HepG2 (cell line): ENCODE data around the gene FSD1.

ENCODE experiments used
- CTCF ChIP-seq: sonication (generic); formaldehyde crosslinking; IDR thresholded peaks from 2 replicates; pipeline ENCODE4 v1.5.0; 2020; ENCODE audit warnings: mild to moderate bottlenecking, missing genetic modification reagents, moderate library complexity
- POLR2A ChIP-seq, 2 experiments: IDR thresholded peaks; 2 replicates each; pipeline ENCODE4 v1.6.1; 2011; ENCODE audit warnings: low read depth in 2 of 2, low read length in 2 of 2, mild to moderate bottlenecking in 1 of 2, moderate library complexity in 1 of 2; ENCODE audit not compliant: insufficient read depth in 1 of 2
- POLR2AphosphoS5 ChIP-seq: IDR thresholded peaks from 2 replicates; pipeline ENCODE4 v1.6.1; 2012; ENCODE audit warnings: low read depth, low read length
- ZNF609 ChIP-seq: sonication (generic); formaldehyde crosslinking; IDR thresholded peaks from 2 replicates; pipeline ENCODE4 v1.4.0; 2020; ENCODE audit warnings: mild to moderate bottlenecking, missing genetic modification reagents, borderline replicate concordance
- TF ChIP-seq, protein P1 (sequence below): sonication (generic); formaldehyde crosslinking; IDR thresholded peaks from 2 replicates; pipeline ENCODE4 v1.5.0; 2020; ENCODE audit warnings: mild to moderate bottlenecking, missing genetic modification reagents, borderline replicate concordance

DNA sequence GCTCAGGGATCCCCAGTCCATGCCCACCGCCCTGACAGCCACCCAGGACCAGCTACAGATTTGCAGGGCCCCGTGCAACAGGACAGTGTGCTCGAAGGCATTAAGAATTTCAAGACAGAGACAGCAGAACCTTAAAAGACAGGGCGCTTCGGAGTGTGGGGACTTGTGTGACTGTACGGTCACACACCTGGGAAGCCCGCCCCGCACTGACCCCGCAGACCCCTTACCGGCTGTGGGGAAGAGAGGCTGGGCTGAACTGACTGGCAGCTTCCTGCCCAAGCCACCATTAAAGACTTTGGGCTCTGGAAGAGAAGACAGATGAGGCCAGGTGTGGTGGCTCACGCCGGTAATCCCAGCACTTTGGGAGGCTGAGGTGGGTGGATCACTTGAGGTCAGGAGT is 19.8 kb downstream of the FSD1 start:
- TF ChIP-seq, protein P1, sequence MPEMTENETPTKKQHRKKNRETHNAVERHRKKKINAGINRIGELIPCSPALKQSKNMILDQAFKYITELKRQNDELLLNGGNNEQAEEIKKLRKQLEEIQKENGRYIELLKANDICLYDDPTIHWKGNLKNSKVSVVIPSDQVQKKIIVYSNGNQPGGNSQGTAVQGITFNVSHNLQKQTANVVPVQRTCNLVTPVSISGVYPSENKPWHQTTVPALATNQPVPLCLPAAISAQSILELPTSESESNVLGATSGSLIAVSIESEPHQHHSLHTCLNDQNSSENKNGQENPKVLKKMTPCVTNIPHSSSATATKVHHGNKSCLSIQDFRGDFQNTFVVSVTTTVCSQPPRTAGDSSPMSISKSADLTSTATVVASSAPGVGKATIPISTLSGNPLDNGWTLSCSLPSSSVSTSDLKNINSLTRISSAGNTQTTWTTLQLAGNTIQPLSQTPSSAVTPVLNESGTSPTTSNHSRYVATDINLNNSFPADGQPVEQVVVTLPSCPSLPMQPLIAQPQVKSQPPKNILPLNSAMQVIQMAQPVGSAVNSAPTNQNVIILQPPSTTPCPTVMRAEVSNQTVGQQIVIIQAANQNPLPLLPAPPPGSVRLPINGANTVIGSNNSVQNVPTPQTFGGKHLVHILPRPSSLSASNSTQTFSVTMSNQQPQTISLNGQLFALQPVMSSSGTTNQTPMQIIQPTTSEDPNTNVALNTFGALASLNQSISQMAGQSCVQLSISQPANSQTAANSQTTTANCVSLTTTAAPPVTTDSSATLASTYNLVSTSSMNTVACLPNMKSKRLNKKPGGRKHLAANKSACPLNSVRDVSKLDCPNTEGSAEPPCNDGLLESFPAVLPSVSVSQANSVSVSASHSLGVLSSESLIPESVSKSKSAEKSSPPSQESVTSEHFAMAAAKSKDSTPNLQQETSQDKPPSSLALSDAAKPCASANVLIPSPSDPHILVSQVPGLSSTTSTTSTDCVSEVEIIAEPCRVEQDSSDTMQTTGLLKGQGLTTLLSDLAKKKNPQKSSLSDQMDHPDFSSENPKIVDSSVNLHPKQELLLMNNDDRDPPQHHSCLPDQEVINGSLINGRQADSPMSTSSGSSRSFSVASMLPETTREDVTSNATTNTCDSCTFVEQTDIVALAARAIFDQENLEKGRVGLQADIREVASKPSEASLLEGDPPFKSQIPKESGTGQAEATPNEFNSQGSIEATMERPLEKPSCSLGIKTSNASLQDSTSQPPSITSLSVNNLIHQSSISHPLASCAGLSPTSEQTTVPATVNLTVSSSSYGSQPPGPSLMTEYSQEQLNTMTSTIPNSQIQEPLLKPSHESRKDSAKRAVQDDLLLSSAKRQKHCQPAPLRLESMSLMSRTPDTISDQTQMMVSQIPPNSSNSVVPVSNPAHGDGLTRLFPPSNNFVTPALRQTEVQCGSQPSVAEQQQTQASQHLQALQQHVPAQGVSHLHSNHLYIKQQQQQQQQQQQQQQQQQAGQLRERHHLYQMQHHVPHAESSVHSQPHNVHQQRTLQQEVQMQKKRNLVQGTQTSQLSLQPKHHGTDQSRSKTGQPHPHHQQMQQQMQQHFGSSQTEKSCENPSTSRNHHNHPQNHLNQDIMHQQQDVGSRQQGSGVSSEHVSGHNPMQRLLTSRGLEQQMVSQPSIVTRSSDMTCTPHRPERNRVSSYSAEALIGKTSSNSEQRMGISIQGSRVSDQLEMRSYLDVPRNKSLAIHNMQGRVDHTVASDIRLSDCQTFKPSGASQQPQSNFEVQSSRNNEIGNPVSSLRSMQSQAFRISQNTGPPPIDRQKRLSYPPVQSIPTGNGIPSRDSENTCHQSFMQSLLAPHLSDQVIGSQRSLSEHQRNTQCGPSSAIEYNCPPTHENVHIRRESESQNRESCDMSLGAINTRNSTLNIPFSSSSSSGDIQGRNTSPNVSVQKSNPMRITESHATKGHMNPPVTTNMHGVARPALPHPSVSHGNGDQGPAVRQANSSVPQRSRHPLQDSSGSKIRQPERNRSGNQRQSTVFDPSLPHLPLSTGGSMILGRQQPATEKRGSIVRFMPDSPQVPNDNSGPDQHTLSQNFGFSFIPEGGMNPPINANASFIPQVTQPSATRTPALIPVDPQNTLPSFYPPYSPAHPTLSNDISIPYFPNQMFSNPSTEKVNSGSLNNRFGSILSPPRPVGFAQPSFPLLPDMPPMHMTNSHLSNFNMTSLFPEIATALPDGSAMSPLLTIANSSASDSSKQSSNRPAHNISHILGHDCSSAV (CRISPR knock-in tag), result no peak
- TF ChIP-seq ZNF609 (CRISPR knock-in tag) (no peak), CTCF (CRISPR knock-in tag) (no peak), POLR2A (IDR thresholded peaks at IDR 0.05; ENCODE audit: insufficient read depth in 1 of 2, low read depth in 2 of 2, low read length in 2 of 2) (no peak), POLR2AphosphoS5 (no peak)
